Ovary (tissue), 9 donors: ENCODE results near the gene ADAMTS13. TPM values are rescaled to one million over a fixed set of nuclear protein-coding genes. Genes with fewer than 3 reads are reported as not detected.
A peak's percentile ranks its signal among the peaks of the same experiment; 100 is the strongest.

ENCODE experiments used
- DNase-seq, 5 donors: peaks; one replicate each; pipeline ENCODE4 v3.0.0-alpha.2; 2019 to 2020
- H3K27ac ChIP-seq, 2 donors: fragments of 200-600 bp; one replicate each; pipeline versions ENCODE4 v1.5.1 to v1.8.0; 2019 to 2022
- H3K27me3 ChIP-seq: fragments of 200-600 bp; one replicate; pipeline ENCODE4 v1.8.0; 2022
- H3K36me3 ChIP-seq: fragments of 200-600 bp; sonication (generic); one replicate; pipeline ENCODE4 v1.5.1; 2019
- H3K4me1 ChIP-seq: one replicate; pipeline ENCODE4 v1.8.1; 2013; ENCODE audit warnings: mild to moderate bottlenecking, moderate library complexity; ENCODE audit not compliant: insufficient read depth
- H3K4me3 ChIP-seq: fragments of 200-600 bp; sonication (generic); one replicate; pipeline ENCODE4 v1.5.1; 2017
- H3K9me3 ChIP-seq, 2 donors: fragments of 200-600 bp in 1 of 2; sonication (generic) in 1 of 2; one replicate each; pipeline versions ENCODE4 v1.5.1 to v1.8.1; 2013 to 2019; ENCODE audit warnings: mild to moderate bottlenecking in 1 of 2, moderate library complexity in 1 of 2
- EP300 ChIP-seq: sonication (generic); formaldehyde crosslinking; IDR thresholded peaks from one replicate; pipeline ENCODE4 v1.6.1; 2017; ENCODE audit warnings: antibody characterized with exemption
- POLR2A ChIP-seq: fragments of 450-650 bp; IDR thresholded peaks from one replicate; pipeline ENCODE4 v1.6.1; 2017; ENCODE audit warnings: antibody characterized with exemption, mild to moderate bottlenecking, moderate library complexity
- WGBS, 3 donors: extraction: QIAGEN DNeasy Blood & Tissue Kit in 1 of 3; methylation state at CpG; one replicate each; pipeline versions ENCODE4 v1.1.5 to v1.1.7; 2013 to 2017; 5-methylcytosine and 5-hydroxymethylcytosine counted together
- intact Hi-C, 4 donors: fragments of 100-400 bp; cut with DNase I; formaldehyde crosslinking; loops; one replicate each; pipeline versions ENCODE4 v1.11.0 to v1.15.1; 2022 to 2023
- polyA plus RNA-seq, 2 donors: library from polyadenylated mRNA; stranded (reverse); fragments of 200-250 nt in 1 of 2; fragments of 350-450 nt in 1 of 2; fragmentation: Illumina TruSeq in 1 of 2; extraction: RNeasy Lipid Tissue Mini Kit (QIAGEN cat#74804) in 1 of 2; gene quantifications; one replicate each; pipeline ENCODE4 v1.2.3, GENCODE V29; 2013 to 2014
- total RNA-seq, 7 donors: library from RNA; depleted of rRNA in 2 of 7; stranded (reverse); fragments of >200 nt in 2 of 7; fragmentation: NEBNext Ultra II Directional in 3 of 7; extraction: Animal tissue kit (Norgen Biotek cat#: 25700) in 3 of 7; gene quantifications; one replicate each; pipeline versions ENCODE4 v1.1.0 to v1.2.4, GENCODE V29; 2016 to 2023
- TF ChIP-seq, protein P1 (sequence below), 3 donors: fragments of 450-650 bp in 2 of 3; fragments of 200-600 bp in 1 of 3; IDR thresholded peaks; one replicate each; pipeline versions ENCODE4 v1.5.1 to v1.8.0; 2016 to 2022; ENCODE audit warnings: antibody characterized with exemption in 3 of 3, mild to moderate bottlenecking in 1 of 3
- donor health status: DM: no; HTN: no; CAD: no; lungs with moderate emphysema.
- donor health status: DM: no; HTN: no; CAD: no.
- donor health status: Bipolar disorder and iron deficiency.
- donor health status: DM: yes; HTN: yes; CAD: no.
- donor health status: DM: no; HTN: no; CAD: no.
- donor health status: DM: yes; HTN: yes; CAD: no.

Gene ADAMTS13
- total and polyA plus RNA-seq, 9 donors, result 0.45 to 4.2 (median 3.6) TPM

DNA sequence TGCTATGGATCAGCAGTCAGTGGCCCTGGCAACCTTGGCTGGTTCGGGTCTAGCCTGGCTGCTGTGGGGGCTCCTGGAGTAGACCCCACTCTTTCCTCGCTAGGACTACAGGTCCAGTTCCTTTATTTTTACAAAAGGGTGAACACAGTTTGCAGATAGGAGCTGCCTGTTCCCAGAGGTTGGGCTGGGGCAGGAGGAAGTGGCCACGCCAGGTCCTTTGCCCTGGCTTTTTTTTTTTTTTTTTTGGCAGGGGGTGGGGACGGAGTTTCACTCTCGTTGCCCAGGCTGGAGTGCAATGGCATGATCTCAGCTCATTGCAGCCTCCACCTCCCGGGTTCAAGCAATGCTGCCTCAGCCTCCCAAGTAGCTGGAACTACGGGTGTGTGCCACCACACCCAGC, 48.8 kb downstream of the ADAMTS13 start:
- H3K4me1 ChIP-seq, result no peaks in the 10 kb centered on the region
- no peaks in the 10 kb centered on the region for H3K27me3 ChIP-seq
- intact Hi-C loops, result no loop called here
- DNase-seq, result no peak
- no peak overlapping the region for H3K4me3 ChIP-seq
- H3K27ac ChIP-seq, result no peak overlapping the region
- H3K9me3 ChIP-seq, result no peaks in the 10 kb centered on the region
- 78 to 85% (median 81%) methylated on average over 7 of the region's 7 CpGs for WGBS, 3 donors
- H3K36me3 ChIP-seq, result no peaks in the 10 kb centered on the region
- no peak for TF ChIP-seq EP300
- no peak for TF ChIP-seq POLR2A
- TF ChIP-seq, protein P1, sequence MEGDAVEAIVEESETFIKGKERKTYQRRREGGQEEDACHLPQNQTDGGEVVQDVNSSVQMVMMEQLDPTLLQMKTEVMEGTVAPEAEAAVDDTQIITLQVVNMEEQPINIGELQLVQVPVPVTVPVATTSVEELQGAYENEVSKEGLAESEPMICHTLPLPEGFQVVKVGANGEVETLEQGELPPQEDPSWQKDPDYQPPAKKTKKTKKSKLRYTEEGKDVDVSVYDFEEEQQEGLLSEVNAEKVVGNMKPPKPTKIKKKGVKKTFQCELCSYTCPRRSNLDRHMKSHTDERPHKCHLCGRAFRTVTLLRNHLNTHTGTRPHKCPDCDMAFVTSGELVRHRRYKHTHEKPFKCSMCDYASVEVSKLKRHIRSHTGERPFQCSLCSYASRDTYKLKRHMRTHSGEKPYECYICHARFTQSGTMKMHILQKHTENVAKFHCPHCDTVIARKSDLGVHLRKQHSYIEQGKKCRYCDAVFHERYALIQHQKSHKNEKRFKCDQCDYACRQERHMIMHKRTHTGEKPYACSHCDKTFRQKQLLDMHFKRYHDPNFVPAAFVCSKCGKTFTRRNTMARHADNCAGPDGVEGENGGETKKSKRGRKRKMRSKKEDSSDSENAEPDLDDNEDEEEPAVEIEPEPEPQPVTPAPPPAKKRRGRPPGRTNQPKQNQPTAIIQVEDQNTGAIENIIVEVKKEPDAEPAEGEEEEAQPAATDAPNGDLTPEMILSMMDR (IDR thresholded peaks at IDR 0.05), result no peak

DNA sequence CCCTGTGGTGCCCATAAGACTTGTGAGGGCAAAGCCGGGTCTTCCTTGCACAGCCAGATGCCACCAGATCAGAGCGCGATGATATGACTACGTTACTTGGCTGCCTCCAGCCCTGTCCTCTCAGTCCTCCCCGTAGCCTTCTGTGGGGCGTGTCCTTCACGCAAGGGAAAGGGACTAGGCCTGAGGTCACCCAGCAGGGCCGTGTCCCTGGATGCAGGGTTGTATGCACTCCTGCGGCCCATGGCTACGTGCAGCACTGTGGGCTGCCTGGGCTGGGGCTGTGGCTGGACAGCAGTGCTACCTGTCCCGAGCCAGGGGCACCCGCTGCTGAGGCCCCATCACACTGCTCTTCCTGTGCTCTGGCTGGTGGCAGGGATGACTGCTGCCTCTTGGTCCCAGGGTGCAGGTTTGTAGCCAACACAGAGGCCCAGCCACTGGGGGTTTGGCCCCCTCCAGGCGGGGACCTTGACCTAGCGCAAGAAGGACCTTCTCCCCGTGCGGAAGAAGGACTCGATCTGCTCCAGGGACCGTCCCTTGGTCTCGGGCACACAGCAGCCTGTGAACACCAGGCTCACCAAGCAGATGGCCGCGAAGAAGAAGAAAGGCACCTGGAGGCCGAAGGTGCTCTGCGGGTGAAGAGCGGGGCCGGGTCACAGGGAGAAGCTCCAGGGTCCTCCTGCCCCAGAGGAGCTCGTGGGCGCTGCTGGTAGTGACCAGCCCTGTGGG, 49.5 kb downstream of the ADAMTS13 start:
- Histone ChIP-seq H3K4me1 (no peaks in the 10 kb centered on the region), H3K36me3 (no peaks in the 10 kb centered on the region), H3K27me3 (no peaks in the 10 kb centered on the region), H3K4me3 (no peak overlapping the region), H3K27ac (no peak overlapping the region), H3K9me3 (no peaks in the 10 kb centered on the region)
- 67 to 77% (median 74%) methylated on average over 23 to 27 of the region's 27 CpGs for WGBS, 3 donors
- no peak for DNase-seq
- intact Hi-C loops, result no loop called here
- TF ChIP-seq, protein P1 (IDR thresholded peaks at IDR 0.05), result no peak
- TF ChIP-seq POLR2A, result no peak
- no peak for TF ChIP-seq EP300

DNA sequence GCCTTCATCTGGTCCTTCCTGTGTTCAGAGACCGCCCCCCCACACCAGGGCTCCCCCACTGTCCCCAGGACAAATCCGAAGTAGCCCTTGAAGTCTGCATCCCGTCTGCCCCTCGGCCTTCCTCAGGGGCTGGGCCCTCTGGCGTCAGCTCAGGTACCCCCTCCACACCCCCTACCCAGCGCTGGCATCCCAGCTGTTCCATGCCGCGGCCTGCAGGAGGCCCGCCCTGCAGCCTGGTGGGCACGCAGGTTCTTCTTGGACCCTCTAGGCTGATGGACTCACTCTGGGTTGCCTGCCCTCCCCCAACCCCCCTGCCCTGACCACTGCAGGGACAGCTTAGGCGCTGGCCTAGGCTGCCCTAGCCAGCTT, 50.1 kb downstream of the ADAMTS13 start:
- intact Hi-C loops, result no loop called here
- H3K27ac ChIP-seq, result no peak overlapping the region
- no peak overlapping the region for H3K4me3 ChIP-seq
- H3K9me3 ChIP-seq, result no peaks in the 10 kb centered on the region
- no peak for DNase-seq
- H3K27me3 ChIP-seq, result no peaks in the 10 kb centered on the region
- no peak for TF ChIP-seq POLR2A
- TF ChIP-seq EP300, result no peak
- TF ChIP-seq, protein P1 (IDR thresholded peaks at IDR 0.05), result no peak
- WGBS, 3 donors, result 61 to 71% (median 71%) methylated on average over 9 to 11 of the region's 11 CpGs
- no peaks in the 10 kb centered on the region for H3K36me3 ChIP-seq
- H3K4me1 ChIP-seq, result no peaks in the 10 kb centered on the region

DNA sequence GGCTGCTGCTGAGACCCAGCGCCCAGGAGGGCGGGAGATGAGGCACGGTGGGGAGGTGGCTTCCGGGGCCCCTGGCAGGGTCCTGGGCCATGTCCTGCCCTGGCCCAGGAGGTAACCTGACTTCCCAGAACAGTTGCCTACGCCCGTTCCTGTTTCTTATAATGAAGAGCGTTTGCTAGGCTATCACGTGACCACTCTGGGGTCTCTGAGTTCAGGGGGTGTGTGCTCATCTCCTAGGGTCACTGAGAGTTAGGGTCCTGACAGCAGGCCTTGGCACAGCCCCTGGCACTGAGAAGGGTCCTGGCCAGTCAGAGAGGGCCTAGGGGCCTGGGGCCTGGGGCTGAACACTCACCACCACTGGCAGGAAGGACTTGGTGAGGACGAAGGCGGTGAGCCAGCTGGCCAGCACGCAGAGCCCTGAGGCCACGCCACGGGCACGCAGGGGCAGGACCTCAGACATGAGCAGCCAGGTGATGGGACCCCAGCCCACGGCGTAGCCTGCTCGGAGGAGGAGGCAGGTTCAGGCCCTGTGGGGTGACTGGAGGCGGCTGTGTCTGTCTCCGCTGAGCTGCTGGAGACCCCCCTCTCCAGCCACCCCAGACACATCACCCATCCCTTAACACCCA, 50.7 kb downstream of the ADAMTS13 start:
- TF ChIP-seq, protein P1 (IDR thresholded peaks at IDR 0.05), result no peak
- TF ChIP-seq EP300, result no peak
- no peak for TF ChIP-seq POLR2A
- peak in 1 of 5 donors; percentile 41 for DNase-seq
- H3K9me3 ChIP-seq, result no peaks in the 10 kb centered on the region
- WGBS, 3 donors, result 65 to 78% (median 66%) methylated on average over 18 to 19 of the region's 19 CpGs
- no peaks in the 10 kb centered on the region for H3K36me3 ChIP-seq
- H3K27me3 ChIP-seq, result no peaks in the 10 kb centered on the region
- intact Hi-C loops, result no loop called here
- no peak overlapping the region for H3K27ac ChIP-seq
- no peak overlapping the region for H3K4me3 ChIP-seq
- H3K4me1 ChIP-seq, result no peaks in the 10 kb centered on the region
